GM03348 (cell line): Measurements from ENCODE around the gene P3H2.

Experiments used
- DNase-seq: peaks from one replicate; pipeline ENCODE4 v3.0.0; 2012; ENCODE audit warnings: low spot score

Gene P3H2

DNA sequence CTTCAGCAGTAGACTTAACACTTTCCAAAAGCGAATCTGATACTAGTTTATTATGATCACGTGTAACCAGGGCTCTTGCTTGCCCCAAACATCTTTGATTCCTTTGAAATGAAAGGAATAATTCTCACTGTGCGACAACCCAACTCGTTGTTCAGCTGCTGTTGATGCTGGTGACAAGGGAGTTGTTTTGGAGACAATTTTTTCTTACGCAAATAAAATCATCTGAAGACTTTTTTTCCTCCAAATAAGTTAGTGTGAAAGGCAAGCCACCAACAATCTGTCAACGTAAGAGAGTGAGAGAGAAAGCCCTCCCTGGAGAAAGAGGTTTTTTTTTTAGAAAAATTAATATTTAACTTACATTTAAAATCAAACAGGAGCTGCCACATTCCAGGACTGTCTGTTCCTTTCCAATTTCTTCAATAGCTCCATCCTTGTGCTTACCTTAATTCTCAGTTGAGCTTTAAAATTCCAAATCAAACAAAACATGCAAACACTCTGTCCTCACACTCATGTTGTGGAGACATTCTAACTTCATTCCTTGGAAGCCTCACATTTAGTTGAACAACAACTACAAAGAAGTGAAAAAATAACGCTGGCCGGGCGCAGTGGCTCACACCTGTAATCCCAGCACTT, 4.9 kb upstream of the P3H2 start:
- no peak for DNase-seq

DNA sequence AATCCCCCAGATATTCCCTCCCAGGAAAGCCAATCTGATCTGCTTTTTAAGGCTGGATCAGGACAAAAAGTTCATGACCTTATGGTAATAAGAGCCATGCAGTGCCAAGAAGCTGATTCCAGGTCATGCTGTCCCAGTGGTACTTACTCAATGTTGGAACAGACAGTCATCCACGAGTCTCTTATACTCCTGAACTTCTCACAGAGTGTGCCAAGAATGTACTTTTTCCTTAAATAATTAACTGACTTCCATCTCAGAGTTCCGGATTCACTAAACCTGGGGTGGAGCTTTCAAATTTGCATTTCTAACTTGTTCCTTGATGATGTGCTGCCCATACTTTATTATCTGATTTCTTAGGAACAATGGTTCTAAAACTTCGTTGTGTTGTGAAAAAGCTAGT, 3.4 kb upstream of the P3H2 start:
- no peak for DNase-seq

DNA sequence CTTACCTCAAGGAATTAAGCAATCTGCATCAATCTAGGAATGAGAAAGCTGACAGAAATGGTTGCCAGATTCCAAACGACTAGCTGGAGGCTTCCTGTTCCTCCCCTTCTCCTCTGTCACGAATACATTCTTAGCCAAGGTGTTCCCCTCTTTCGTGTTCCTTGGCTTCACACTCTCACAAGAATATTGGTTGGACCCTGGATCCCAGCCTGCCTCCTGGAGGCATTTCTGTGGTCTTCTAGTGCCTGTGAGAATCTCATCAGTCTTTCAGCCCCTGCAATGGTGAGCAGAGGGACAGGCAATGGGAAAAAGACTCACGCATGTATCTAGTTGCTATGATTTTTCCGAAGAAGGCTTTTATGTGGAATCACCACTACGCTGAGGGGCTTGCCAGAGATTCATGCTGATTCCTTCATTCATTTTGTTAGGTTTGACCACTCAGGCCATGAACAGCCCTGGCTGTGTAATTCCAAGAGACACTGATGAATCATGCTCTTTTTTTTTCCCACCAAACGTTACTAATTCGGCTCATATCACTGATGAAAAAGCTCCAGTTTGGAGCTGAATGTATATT, 1.6 kb upstream of the P3H2 start:
- peak; percentile 31 for DNase-seq

DNA sequence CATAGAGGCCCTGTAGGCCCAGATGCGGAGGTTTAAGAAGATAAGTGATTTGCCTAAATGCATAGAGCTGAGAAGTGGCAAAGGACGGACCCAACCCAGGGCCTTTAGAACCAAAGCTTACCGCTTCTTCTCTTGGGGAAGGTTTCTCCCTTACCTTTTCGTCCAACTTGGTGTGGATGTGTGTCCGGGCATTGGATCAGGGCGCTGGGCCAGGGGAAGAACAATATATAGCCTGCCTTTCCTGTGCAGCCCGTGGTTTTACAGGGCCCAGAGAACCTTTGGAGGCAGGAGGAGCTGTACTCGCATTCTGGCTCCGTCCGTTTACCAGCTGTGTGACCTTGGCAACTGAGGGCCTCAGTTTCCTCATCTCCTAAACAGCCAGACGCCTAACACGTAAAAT, 686 bp upstream of the P3H2 start:
- no peak for DNase-seq

DNA sequence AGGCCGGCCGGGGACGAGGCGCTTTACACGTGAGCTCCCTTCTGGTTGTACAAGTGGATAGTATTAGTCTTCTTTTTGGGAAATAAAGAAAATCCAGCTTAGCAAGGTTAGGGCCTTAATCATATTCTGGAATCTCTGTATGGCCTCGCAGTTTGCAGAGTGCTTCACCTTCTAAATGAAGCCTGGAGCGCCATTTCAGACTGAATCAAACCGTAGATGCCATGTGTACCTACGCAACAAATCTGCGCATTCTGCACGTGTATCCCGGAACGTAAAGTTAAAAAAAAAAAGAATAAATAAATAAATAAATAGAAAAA, 322 bp upstream of the P3H2 start:
- DNase-seq: no peak

DNA sequence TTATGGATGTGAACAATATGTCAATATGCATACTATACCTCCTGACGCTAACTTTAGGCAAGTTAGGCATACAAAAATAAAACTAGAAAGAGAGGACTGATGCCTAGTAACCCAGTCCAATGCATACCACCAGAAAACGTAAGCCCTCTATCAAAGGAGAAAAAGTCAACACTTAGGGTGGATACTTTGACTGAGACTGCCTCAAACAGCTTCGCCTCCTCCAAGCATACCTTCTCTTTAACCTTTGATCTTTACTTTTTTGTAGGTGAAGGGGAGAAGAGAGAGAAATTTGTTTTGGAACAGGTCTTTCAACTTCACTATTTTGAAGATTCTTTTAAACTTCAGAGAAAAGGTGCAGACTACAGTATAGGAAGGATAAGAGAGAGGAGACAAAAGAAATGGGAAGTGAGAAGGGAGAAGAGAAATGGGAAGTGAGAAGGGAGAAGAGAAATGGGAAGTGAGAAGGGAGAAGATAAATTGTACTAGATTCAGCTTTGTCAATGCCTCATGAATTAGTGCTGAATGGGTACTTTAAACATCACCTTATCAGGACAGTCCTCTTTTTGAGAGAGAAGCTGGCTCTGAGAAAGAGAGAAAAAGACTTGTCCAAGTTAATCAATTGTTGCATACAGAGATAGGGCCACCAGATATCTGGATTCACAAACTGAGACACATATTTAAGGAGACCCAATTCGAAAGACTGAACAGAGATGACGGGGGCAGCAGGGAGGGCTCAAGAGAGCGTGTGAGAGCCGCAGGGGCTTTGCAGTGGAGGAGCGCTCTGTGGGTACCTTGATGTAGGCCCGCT, 1.0 kb downstream of the P3H2 start:
- DNase-seq: no peak

DNA sequence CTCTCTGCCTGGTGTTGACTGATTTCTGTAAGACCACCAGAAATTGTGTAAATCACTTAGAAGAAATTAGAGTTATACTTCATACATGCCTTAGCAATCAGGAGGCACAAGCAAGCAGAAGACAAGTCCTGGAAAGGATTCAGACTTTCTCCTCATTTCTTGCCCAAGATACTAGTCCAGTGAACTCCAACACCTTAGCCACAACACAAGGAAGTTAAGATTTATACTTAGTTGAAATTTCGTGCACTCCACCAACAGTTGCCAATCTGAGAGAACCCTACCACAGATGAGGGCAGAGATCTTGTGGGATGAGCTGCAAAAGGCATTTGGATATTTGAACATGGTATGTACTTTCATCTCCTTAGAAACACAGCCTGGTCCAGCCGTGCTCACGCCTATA, 2.3 kb downstream of the P3H2 start:
- no peak for DNase-seq

DNA sequence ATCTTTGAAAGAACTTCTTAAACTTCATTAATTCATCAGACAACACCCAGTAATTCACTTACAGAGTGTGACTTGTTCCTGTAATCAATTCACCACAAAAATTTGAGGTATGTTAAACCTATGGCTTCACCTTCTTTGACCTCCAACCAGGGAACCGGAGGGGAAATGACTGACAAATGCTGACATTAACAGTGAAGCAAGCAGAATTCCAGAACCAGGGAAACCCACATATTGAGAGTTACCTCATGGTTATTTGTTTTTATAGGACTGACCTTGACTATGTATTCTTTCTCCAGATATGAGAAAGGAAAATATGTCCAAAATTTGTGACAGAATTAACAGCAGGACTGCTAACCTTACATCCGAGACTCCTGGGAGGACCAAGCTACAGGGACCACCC, 2.7 kb downstream of the P3H2 start:
- no peak for DNase-seq

DNA sequence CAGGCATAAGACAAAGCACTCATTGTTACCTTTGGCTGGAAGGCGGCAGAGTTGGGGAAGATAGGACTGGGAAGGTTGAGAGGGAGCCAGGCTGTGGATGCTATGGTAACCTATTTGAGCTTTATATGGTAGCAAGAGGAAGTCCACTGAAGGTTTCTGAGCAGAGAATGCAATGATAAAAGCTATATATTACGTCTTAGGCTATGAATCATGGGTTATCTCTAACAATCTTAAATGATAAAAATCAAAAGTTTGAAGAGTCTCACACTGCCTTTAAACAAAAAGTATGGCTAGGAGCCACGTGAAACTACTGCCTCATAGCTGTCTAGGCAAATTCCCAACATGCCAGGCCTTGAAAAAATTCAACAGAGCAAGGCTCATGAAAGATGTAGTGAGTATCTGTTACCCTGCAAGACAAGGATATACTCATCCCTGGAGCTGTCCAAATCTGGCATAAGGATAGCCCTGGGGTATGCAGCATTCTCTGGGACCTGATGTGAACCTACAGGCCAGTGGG, 4.1 kb downstream of the P3H2 start:
- peak; percentile 22 for DNase-seq

DNA sequence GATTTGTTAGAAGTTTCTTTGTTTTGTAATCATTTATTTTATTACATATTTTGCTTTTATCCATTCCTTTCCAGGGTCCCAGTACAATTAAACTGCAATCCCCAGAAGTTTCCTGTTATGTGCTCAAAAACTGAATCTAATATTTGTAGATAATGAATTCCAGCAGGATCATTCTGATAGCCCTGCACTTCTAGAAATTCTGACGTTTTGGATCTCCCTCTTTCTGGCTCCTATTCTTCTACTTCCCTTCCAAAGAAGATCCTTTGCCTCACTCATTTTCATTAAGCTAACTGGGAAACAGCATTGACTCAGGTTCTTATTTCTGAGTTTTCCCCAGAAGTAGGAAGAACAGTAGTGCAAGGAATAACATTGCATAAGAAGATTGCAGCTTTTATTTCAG, 9.9 kb downstream of the P3H2 start:
- DNase-seq: no peak

DNA sequence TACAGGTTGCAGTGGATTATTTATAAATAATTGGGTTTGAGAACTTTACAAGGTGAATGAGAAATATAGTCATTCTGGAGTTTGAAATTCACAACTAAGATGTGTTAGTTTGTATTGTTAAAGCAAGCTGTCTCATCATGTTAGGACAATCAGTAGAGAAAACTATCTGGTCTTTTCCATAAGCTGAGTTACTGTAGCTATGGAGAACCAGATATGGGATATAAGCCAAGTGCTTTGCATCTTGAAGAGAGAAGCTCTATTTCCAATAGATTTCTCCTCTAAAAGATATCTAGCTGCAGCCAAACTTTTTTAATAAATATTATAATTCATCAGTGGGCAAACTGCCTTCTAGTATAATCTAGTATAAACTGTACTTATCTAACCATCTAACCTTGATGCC, 11.3 kb downstream of the P3H2 start:
- DNase-seq: no peak

DNA sequence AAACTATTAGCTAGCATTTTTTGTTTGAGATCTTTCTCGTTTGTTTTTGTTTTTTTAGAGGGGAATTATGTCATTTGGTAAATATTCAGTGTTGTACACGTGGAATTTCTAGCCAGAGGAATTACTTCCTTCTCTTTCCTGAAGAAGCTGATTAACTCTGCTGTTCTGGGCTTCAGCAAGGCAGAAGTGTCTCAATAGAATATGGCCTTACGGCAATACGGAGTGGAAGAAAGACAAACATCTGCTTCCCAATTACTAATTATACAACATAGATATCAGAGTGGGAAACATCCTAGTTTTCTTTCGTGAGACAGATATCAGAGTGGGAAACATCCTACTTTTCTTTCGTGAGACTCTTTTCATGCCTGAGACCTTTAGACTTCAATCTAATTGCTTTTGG, 11.9 kb downstream of the P3H2 start:
- DNase-seq: no peak

DNA sequence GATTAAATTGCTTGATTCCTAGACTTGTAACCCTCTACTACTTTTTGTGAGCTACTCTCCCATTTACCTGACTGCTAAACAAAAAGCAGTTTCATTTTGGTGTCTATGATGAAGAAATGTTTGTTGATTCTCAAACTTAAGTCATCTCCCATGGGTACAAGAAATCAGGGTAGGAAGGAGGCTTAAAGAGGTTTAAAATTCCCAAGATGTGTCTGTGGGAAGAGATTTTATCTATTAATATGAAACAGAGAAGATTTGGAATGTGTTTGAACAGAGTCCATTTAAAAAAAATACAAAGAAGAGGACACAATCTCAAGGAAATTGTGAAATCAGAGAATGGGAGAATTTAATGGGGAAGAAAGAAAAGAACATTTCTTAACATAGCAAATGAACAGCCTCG, 14.8 kb downstream of the P3H2 start:
- peak; percentile 43 for DNase-seq

DNA sequence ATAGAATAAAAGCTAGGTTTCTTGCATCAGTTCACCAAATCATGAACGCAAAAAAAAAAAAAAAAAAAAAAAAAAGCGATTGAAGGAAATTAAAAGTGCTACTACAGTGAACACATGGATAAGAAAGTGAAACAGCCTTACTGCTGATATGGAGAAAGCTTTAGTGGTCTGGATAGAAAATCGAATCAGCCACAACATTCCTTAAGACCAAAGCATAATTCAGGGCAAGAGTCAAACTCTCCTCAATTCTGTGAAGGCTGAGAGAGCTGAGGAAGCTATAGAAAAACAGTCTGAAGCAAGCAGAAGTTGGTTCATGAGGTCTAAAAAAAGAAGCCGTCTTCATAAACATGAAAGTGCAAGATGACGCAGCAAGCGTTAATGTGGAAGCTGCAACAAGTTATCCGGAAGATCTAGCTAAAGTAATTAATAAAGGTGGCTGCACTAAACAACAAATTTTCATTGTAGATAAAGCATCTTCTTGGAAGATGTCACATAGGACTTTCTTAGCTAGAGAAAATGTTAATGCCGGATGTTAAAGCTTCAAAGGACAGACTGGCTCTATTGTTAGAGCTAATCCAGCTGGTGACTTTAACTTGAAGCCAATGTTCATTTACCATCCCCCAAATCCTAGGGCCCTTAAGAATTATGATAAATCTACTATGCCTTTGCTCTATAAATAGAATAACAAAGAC, 19.2 kb downstream of the P3H2 start:
- peak; percentile 23 for DNase-seq

DNA sequence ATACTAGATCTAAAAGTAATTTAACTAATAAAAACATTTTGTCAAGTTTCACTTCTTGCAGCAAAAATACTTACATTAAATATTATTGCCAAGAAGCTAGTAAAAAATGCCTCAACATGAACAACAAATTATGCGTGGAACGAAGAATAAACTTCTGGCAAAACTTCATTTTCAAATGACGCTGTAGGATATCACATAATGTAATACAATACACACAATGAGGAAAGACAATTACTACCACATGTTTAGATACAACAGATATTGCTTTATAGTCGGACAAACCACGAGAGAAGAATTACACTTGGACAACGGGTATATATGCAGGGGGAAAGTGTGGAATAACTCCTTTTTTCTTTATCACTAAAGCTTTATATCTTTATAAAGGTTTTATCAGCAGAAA, 21.6 kb downstream of the P3H2 start:
- no peak for DNase-seq

DNA sequence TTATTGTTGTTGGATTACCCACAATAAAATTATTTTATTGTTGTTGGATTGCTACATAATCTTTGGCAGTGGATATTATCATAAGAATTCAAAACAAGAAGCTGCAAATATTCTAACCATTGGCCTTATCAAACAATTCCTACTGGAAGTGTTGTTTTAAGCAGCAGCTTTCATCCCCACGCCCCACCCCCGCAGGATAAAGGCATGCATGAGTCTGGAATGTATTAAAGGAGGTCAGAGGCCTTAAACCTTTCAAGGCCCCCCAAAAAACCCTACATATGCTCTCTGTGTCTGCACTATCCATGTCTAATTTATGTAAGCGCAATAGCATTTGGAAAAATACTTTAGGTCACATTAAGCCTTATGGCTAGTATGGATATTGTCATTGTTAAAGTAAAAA, 23.1 kb downstream of the P3H2 start:
- no peak for DNase-seq

DNA sequence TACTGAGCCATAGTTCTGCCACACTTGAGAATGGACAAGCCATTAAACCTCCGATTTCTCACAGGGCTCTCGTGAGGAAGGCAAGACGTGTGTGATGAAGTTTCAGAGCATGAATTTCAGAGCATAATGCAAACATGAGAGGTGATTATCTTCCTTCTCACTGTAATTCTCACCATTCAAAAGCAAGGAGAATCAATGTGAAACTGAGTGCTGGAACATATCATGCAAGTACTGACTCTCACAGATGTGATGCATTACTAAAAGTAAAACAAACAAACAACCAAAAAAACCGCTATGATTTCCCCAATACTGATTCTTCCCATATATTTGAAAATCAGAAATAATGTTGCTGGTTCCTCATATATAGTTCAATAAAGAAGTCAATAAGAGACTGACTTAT, 23.7 kb downstream of the P3H2 start:
- no peak for DNase-seq

DNA sequence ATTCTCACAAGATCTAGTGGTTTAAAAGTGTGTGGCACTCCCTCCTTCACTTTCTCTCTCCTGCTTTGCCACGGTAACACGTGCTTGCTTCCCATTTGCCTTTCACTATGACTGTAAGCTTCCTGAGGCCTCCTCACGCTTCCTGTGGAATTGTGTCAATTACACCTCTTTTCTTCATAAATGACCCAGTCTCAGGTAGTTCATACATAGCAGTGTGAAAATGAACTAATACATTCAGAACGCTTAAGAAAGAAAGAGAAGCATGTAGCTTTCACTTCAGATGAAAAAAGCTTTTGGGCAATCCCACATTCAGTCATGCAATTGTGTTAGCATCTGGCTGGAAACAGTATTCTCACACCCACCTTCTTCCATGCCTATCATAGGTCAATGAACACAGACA, 24.4 kb downstream of the P3H2 start:
- no peak for DNase-seq

DNA sequence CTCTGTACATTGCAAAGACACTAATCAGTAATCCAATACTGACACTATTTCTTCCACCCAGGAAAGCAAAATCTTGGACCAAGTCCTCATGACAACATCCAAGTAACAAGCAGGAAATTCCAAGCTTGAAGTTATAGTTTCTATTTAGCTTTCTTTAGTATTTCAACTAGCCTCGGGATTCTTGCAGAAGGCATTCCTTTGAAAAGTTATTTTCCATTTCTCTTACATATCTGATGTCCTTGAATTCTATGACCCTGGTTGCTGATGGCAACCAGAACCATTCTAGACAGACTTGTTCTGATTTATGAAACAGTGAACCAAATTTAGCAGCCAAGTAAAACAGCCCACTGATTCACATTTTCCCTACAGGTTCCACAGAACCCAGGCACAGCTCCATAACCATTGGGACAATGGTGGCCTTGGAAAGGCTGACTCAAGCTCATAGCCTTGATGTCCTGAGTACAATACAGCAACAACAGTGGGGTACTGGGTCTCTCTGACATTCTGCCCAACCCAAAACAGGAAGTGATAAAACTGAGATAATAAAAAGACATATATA, 26.5 kb downstream of the P3H2 start:
- DNase-seq: peak; percentile 55

DNA sequence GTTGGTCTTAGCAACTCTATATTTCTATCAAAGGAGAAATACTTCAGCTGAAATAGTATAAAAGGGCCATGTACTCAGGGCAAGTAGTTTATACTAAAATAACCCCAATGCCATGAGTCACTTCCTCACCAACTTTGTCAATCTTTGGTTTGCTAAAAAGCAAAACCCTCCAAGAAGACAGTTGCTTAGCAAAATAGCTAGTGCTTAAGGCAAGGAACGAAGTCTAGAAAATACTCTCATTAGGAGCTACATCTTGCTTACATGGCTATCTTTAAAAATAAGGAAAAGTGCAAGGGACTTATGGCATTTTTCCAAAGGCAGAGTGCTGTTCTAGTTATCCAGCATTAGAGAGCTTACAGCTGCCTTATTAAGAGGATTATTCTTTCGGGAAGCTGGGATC, 28.4 kb downstream of the P3H2 start:
- DNase-seq: peak; percentile 63

DNA sequence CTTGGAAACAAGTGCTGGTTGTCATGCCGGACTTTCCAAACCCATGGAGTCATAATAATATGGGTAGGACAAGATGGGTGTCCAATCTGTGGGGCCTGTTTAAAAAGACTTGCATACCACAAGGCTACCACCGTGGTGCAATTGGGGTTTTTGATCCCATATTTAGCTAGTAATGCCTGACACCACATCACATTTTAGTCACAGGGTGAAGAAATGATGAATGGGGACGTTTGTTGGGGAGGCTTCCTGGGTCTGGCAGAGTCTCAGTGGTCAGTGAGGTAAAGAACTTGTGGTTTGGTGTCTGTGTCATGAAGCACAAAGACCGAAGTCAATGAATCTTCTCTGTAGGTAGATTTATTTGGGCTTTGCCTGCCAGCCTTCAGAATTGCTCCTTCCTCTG, 31.0 kb downstream of the P3H2 start:
- no peak for DNase-seq

DNA sequence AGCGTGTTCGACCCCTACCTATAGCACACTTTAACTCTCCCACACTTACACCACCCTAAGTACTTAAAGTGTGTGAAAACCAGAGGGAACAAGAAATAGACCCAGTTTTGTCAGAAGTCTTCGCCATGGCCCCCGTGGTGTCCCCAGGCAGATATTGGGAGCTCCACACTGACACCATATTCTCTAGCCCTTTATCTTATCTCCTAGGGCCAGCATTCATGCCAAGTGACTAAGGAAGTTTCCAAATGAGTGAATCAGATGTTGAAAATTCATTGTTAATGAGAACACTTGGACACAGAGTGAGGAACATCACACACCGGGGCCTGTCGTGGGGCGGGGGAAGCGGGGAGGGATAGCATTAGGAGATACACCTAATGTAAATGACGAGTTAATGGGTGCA, 31.8 kb downstream of the P3H2 start:
- no peak for DNase-seq

DNA sequence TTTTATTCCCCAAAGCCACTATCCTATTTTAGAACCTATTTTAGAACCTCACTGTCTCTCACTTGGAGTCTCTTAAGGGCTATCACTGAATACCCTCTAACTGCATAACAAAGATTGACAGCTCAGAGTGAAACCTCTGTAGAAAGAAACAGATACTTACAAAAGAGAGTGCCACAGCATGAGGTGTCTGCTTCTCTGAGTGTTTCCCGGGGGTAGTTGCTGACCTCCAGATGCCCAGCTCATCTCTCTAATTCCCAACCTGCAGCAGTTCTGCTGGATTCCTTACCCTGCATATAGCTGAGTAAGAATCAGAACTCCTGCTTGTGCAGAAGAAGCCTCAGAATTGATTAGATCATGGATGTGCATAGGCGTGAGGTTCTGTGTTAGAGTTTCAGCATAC, 34.5 kb downstream of the P3H2 start:
- no peak for DNase-seq
